ENCODE measurements around the gene LAPTM5. TPM values are rescaled to one million over a fixed set of nuclear protein-coding genes. Genes with fewer than 3 reads are reported as not detected.
"Not testable (repeated sequence)": the region's sequence is repeated elsewhere in the genome, so short reads cannot be mapped to it uniquely, and the experiment has no call there.

LAPTM5 gene
- total RNA-seq, 1 donor from 2014 or later: 31.5 TPM

- ATAC-seq (no peak), DNase-seq (ENCODE audit: missing footprints) (no peak)
- intact Hi-C loops (cut with DNase I): no loop called here
Measured at GRCh38 chr1:30696831-30697230, 60.7 kb downstream of the LAPTM5 start.

- ATAC-seq: peak; percentile 27
- intact Hi-C loops (cut with DNase I): no loop called here
- no peak for DNase-seq (ENCODE audit: missing footprints)
Measured at GRCh38 chr1:30695439-30695841, 62.1 kb downstream of the LAPTM5 start.

- DNase-seq (ENCODE audit: missing footprints) (no peak), ATAC-seq (no peak)
Measured at GRCh38 chr1:30694280-30695175, 63.0 kb downstream of the LAPTM5 start.

GRCh38 chr1:30693822-30694221 is 63.8 kb downstream of the LAPTM5 start:
- intact Hi-C loops (cut with DNase I): no loop called here
- DNase-seq (ENCODE audit: missing footprints) (no peak), ATAC-seq (no peak)

More at GRCh38 chr1:30694280-30695175, 63.0 kb downstream of the LAPTM5 start:
- intact Hi-C loops (cut with DNase I): no loop called here

- intact Hi-C loops (cut with DNase I): no loop called here
- DNase-seq (ENCODE audit: missing footprints) (no peak), ATAC-seq (no peak)
Measured at GRCh38 chr1:30693366-30693765, 64.2 kb downstream of the LAPTM5 start.

- ATAC-seq (no peak), DNase-seq (ENCODE audit: missing footprints) (no peak)
- intact Hi-C loops (cut with DNase I): no loop called here
Measured at GRCh38 chr1:30692948-30693301, 64.6 kb downstream of the LAPTM5 start.

- intact Hi-C loops (cut with DNase I): no loop called here
- ATAC-seq: no peak
- DNase-seq (ENCODE audit: missing footprints): no peak
Measured at GRCh38 chr1:30692201-30692947, 65.2 kb downstream of the LAPTM5 start.

- DNase-seq (ENCODE audit: missing footprints) (no peak), ATAC-seq (no peak)
- intact Hi-C loops (cut with DNase I): no loop called here
Measured at GRCh38 chr1:30691480-30691879, 66.1 kb downstream of the LAPTM5 start.

GRCh38 chr1:30689901-30690645 is 67.5 kb downstream of the LAPTM5 start:
- DNase-seq (ENCODE audit: missing footprints) (no peak), ATAC-seq (no peak)
- intact Hi-C loops (cut with DNase I): no loop called here

- DNase-seq (ENCODE audit: missing footprints) (no peak), ATAC-seq (no peak)
- intact Hi-C loops (cut with DNase I): no loop called here
Measured at GRCh38 chr1:30688920-30689794, 68.4 kb downstream of the LAPTM5 start.

- intact Hi-C loops (cut with DNase I); DNase-seq (ENCODE audit: missing footprints); ATAC-seq: not testable (repeated sequence)
Measured at GRCh38 chr1:30688516-30688915, 69.1 kb downstream of the LAPTM5 start.

GRCh38 chr1:30687886-30688285 is 69.7 kb downstream of the LAPTM5 start:
- no peak for DNase-seq (ENCODE audit: missing footprints)
- no peak for ATAC-seq
- intact Hi-C loops (cut with DNase I): no loop called here

- DNase-seq (ENCODE audit: missing footprints): no peak
- no peak for ATAC-seq
- intact Hi-C loops (cut with DNase I): no loop called here
Measured at GRCh38 chr1:30686236-30686935, 71.2 kb downstream of the LAPTM5 start.

- no peak for ATAC-seq
- DNase-seq (ENCODE audit: missing footprints): no peak
- intact Hi-C loops (cut with DNase I): no loop called here
Measured at GRCh38 chr1:30685796-30686165, 71.8 kb downstream of the LAPTM5 start.

- DNase-seq (ENCODE audit: missing footprints): no peak
- ATAC-seq: peak; percentile 56
- intact Hi-C loops (cut with DNase I): no loop called here
Measured at GRCh38 chr1:30684881-30685795, 72.4 kb downstream of the LAPTM5 start.

- intact Hi-C loops (cut with DNase I): no loop called here
- ATAC-seq (no peak), DNase-seq (ENCODE audit: missing footprints) (no peak)
Measured at GRCh38 chr1:30684259-30684658, 73.3 kb downstream of the LAPTM5 start.

- DNase-seq (ENCODE audit: missing footprints) (no peak), ATAC-seq (no peak)
- intact Hi-C loops (cut with DNase I): no loop called here
Measured at GRCh38 chr1:30683699-30684098, 73.9 kb downstream of the LAPTM5 start.

Data from Right ventricle myocardium inferior (tissue), 1 donor.